K562 (cell line): ENCODE data around the gene USP5. TPM values are rescaled to one million over a fixed set of nuclear protein-coding genes. Genes with fewer than 3 reads are reported as not detected.

ENCODE experiments used
- ETS2 ChIP-seq: IDR thresholded peaks from 2 replicates; pipeline ENCODE4 v1.6.1; 2016; ENCODE audit warnings: borderline replicate concordance, missing genetic modification characterization, mild to moderate bottlenecking, moderate library complexity, missing compliant biosample characterization; ENCODE audit not compliant: poor library complexity, severe bottlenecking
- FUS ChIP-seq: fragments of 200-400 bp; formaldehyde crosslinking; optimal IDR thresholded peaks from 2 replicates; pipeline ENCODE3; 2017; ENCODE audit warnings: low read depth, low read length
- GABPB1 ChIP-seq: sonication (generic); formaldehyde crosslinking; IDR thresholded peaks from 2 replicates; pipeline ENCODE4 v1.8.0; 2022; ENCODE audit warnings: mild to moderate bottlenecking, missing genetic modification reagents
- KDM4B ChIP-seq, 2 experiments: fragments of 450-650 bp in 1 of 2; sonication (generic) in 1 of 2; IDR thresholded peaks; 2 replicates each; pipeline ENCODE4 v1.6.1; 2016 to 2017; ENCODE audit warnings: borderline replicate concordance in 2 of 2, antibody characterized with exemption in 1 of 2, low read depth in 1 of 2, mild to moderate bottlenecking in 1 of 2
- MECOM ChIP-seq: fragments of 250-450 bp; sonication (Bioruptor Pico); IDR thresholded peaks from 2 replicates; pipeline ENCODE4 v1.8.0; 2022; ENCODE audit warnings: inconsistent platforms
- PHTF2 ChIP-seq: fragments of 250-450 bp; sonication (Bioruptor Pico); IDR thresholded peaks from 2 replicates; pipeline ENCODE4 v1.5.0; 2021; ENCODE audit warnings: mild to moderate bottlenecking
- POLR2G ChIP-seq: fragments of 200-400 bp; formaldehyde crosslinking; IDR thresholded peaks from 2 replicates; pipeline ENCODE4 v1.6.1; 2017; ENCODE audit warnings: low read depth, mild to moderate bottlenecking, antibody characterized with exemption, low read length, moderate library complexity
- RFX1 ChIP-seq: fragments of 450-650 bp; IDR thresholded peaks from 2 replicates; pipeline ENCODE4 v1.6.1; 2016; ENCODE audit warnings: mild to moderate bottlenecking, moderate library complexity
- SP1 ChIP-seq: sonication (generic); formaldehyde crosslinking; IDR thresholded peaks from 2 replicates; pipeline ENCODE4 v1.8.1; 2022; ENCODE audit warnings: mild to moderate bottlenecking, missing genetic modification reagents
- ZFP1 ChIP-seq: fragments of 450-650 bp; formaldehyde crosslinking; IDR thresholded peaks from 2 replicates; pipeline ENCODE4 v1.4.0; 2020; ENCODE audit warnings: mild to moderate bottlenecking, mixed read lengths
- ZNF324 ChIP-seq: fragments of 250-450 bp; sonication (Bioruptor Pico); IDR thresholded peaks from 2 replicates; pipeline ENCODE4 v1.4.0; 2020; ENCODE audit warnings: mild to moderate bottlenecking
- ZNF431 ChIP-seq: sonication (generic); formaldehyde crosslinking; IDR thresholded peaks from 2 replicates; pipeline ENCODE4 v1.8.0; 2022; ENCODE audit warnings: mild to moderate bottlenecking, missing genetic modification reagents
- ZNF444 ChIP-seq: fragments of 250-450 bp; sonication (Bioruptor Pico); IDR thresholded peaks from 2 replicates; pipeline ENCODE4 v1.4.0; 2020; ENCODE audit warnings: mild to moderate bottlenecking, moderate library complexity
- ZNF668 ChIP-seq: fragments of 250-450 bp; sonication (Bioruptor Pico); IDR thresholded peaks from 2 replicates; pipeline ENCODE4 v1.8.0; 2022; ENCODE audit warnings: mild to moderate bottlenecking, inconsistent platforms
- ZSCAN32 ChIP-seq: fragments of 450-650 bp; formaldehyde crosslinking; IDR thresholded peaks from 2 replicates; pipeline ENCODE4 v1.4.0; 2020; ENCODE audit warnings: mild to moderate bottlenecking, moderate library complexity
- polyA plus RNA-seq, 8 experiments: library from polyadenylated mRNA; depleted of rRNA in 4 of 8; stranded (reverse) in 5 of 8; unstranded in 3 of 8; fragments of >200 nt; fragmentation: Nextera tagmentation in 2 of 8; fragmentation: Illumina TruSeq in 1 of 8; extraction: Ambion mirVana in 2 of 8; extraction: Trizol in 1 of 8; gene quantifications; 2 replicates each; pipeline versions ENCODE4 v1.2.1 to v1.2.3, GENCODE V29; 2011 to 2014; ENCODE audit warnings: inconsistent platforms in 1 of 8, missing spikeins in 1 of 8
- total RNA-seq, 7 experiments: library from RNA; depleted of rRNA in 6 of 7; stranded (reverse); fragments of >200 nt in 6 of 7; fragmentation: Illumina TruSeq in 2 of 7; extraction: Trizol in 2 of 7; gene quantifications; 2 replicates each; pipeline versions ENCODE4 v1.2.1 to v1.2.3, GENCODE V29; 2011 to 2021; ENCODE audit warnings: low replicate concordance in 1 of 7
- TF ChIP-seq, protein P1 (sequence below): sonication (generic); formaldehyde crosslinking; IDR thresholded peaks from 2 replicates; pipeline ENCODE4 v1.8.0; 2022; ENCODE audit warnings: mild to moderate bottlenecking, missing genetic modification reagents
- TF ChIP-seq, protein P2 (sequence below): fragments of 250-450 bp; sonication (Bioruptor Pico); IDR thresholded peaks from 2 replicates; pipeline ENCODE4 v1.8.0; 2022; ENCODE audit warnings: moderate library complexity, mild to moderate bottlenecking, inconsistent platforms
- TF ChIP-seq, protein P3 (sequence below): sonication (generic); formaldehyde crosslinking; IDR thresholded peaks from 2 replicates; pipeline ENCODE4 v1.8.0; 2022; ENCODE audit warnings: mild to moderate bottlenecking, low read depth, missing genetic modification reagents
- TF ChIP-seq, protein P4 (sequence below): fragments of 450-650 bp; IDR thresholded peaks from 2 replicates; pipeline ENCODE4 v1.6.1; 2014; ENCODE audit warnings: low read depth, mild to moderate bottlenecking, moderate library complexity, borderline replicate concordance
- TF ChIP-seq, protein P5 (sequence below): fragments of 250-450 bp; sonication (Bioruptor Pico); IDR thresholded peaks from 2 replicates; pipeline ENCODE4 v1.5.0; 2022; ENCODE audit warnings: mild to moderate bottlenecking
- TF ChIP-seq, protein P6 (sequence below): fragments of 250-450 bp; sonication (Bioruptor Pico); IDR thresholded peaks from 2 replicates; pipeline ENCODE4 v1.8.0; 2021; ENCODE audit warnings: moderate library complexity, mild to moderate bottlenecking, inconsistent platforms

The USP5 gene
- total and polyA plus RNA-seq, 9 of the 15 experiments (the other 6 are each of a cell fraction or from before 2014, with no cell fraction given), result 1.4 to 107 (median 48.6) TPM

DNA sequence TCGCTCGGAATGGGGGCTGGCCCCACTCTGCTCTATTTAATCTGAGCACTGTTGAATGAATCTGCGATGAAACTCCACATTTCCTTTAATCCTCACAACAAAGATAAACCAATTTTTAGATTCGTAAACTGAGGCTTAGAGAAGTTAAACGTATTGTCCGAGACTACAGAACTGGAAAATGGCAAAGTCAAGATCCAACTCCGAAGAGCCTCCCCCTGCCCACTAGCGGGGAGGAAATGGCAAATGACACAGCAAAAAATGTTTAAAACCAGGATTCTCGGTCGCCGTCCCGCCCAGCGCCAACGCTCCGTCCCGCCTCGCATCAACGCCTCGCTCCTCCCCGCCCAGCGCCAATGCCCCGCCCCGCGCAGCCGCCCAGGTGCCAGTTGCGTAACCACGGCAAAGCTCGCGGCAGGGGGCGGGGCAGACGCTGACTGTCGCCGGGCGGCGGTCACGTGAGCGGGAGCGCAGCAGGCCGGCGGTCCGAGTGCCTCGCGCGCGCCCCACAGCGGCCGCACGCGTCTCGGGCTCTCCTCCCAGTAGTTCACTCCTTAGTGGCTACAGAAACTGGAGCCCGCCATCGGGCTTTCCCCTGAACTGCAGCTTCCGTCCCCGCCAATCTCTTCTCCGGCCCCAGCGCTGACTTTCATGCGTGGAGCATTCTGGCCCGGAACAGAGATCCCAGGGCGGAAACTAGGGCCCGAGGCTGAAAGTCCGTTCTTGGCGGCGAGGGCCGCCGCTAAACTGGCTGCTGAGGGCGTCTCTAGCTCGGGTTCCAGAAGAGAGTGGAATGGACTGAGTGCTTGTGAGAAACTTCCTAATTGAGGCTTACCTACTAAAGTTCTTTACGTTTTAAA is 39.1 kb downstream of the USP5 start (continued):
- TF ChIP-seq, protein P1, sequence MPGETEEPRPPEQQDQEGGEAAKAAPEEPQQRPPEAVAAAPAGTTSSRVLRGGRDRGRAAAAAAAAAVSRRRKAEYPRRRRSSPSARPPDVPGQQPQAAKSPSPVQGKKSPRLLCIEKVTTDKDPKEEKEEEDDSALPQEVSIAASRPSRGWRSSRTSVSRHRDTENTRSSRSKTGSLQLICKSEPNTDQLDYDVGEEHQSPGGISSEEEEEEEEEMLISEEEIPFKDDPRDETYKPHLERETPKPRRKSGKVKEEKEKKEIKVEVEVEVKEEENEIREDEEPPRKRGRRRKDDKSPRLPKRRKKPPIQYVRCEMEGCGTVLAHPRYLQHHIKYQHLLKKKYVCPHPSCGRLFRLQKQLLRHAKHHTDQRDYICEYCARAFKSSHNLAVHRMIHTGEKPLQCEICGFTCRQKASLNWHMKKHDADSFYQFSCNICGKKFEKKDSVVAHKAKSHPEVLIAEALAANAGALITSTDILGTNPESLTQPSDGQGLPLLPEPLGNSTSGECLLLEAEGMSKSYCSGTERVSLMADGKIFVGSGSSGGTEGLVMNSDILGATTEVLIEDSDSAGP (CRISPR knock-in tag), result no peak
- TF ChIP-seq GABPB1 (CRISPR knock-in tag) (peak; percentile 73), ETS2 (no peak), ZNF324 (CRISPR knock-in tag) (no peak), ZFP1 (CRISPR knock-in tag) (no peak), KDM4B (IDR thresholded peaks at IDR 0.05; ENCODE audit: borderline replicate concordance in 2 of 2, low read depth in 1 of 2) (no peak), MECOM (CRISPR knock-in tag) (no peak), FUS (no peak), PHTF2 (no peak), ZNF431 (CRISPR knock-in tag) (no peak), ZNF444 (CRISPR knock-in tag) (no peak), ZNF668 (CRISPR knock-in tag) (no peak), SP1 (peak; percentile 80; the same call in 1 of the 2 replicates), POLR2G (peak; percentile 87), RFX1 (no peak), ZSCAN32 (CRISPR knock-in tag) (no peak)
- TF ChIP-seq, protein P2, sequence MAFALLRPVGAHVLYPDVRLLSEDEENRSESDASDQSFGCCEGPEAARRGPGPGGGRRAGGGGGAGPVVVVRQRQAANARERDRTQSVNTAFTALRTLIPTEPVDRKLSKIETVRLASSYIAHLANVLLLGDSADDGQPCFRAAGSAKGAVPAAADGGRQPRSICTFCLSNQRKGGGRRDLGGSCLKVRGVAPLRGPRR, result no peak
- TF ChIP-seq, protein P3, sequence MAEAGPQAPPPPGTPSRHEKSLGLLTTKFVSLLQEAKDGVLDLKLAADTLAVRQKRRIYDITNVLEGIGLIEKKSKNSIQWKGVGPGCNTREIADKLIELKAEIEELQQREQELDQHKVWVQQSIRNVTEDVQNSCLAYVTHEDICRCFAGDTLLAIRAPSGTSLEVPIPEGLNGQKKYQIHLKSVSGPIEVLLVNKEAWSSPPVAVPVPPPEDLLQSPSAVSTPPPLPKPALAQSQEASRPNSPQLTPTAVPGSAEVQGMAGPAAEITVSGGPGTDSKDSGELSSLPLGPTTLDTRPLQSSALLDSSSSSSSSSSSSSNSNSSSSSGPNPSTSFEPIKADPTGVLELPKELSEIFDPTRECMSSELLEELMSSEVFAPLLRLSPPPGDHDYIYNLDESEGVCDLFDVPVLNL (CRISPR knock-in tag), result peak; percentile 79
- TF ChIP-seq, protein P4, sequence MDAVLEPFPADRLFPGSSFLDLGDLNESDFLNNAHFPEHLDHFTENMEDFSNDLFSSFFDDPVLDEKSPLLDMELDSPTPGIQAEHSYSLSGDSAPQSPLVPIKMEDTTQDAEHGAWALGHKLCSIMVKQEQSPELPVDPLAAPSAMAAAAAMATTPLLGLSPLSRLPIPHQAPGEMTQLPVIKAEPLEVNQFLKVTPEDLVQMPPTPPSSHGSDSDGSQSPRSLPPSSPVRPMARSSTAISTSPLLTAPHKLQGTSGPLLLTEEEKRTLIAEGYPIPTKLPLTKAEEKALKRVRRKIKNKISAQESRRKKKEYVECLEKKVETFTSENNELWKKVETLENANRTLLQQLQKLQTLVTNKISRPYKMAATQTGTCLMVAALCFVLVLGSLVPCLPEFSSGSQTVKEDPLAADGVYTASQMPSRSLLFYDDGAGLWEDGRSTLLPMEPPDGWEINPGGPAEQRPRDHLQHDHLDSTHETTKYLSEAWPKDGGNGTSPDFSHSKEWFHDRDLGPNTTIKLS, result peak; percentile 80; the same call in 1 of the 2 replicates
- TF ChIP-seq, protein P5, sequence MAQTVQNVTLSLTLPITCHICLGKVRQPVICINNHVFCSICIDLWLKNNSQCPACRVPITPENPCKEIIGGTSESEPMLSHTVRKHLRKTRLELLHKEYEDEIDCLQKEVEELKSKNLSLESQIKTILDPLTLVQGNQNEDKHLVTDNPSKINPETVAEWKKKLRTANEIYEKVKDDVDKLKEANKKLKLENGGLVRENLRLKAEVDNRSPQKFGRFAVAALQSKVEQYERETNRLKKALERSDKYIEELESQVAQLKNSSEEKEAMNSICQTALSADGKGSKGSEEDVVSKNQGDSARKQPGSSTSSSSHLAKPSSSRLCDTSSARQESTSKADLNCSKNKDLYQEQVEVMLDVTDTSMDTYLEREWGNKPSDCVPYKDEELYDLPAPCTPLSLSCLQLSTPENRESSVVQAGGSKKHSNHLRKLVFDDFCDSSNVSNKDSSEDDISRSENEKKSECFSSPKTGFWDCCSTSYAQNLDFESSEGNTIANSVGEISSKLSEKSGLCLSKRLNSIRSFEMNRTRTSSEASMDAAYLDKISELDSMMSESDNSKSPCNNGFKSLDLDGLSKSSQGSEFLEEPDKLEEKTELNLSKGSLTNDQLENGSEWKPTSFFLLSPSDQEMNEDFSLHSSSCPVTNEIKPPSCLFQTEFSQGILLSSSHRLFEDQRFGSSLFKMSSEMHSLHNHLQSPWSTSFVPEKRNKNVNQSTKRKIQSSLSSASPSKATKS (CRISPR knock-in tag), result no peak
- TF ChIP-seq, protein P6, sequence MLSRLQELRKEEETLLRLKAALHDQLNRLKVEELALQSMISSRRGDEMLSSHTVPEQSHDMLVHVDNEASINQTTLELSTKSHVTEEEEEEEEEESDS (CRISPR knock-in tag), result no peak
